HepG2 (cell line): ENCODE data around the gene CCND1. TPM values are rescaled to one million over a fixed set of nuclear protein-coding genes. Genes with fewer than 3 reads are reported as not detected.

Experiments
- ETV5 ChIP-seq: IDR thresholded peaks from 2 replicates; pipeline ENCODE4 v1.6.1; 2018; ENCODE audit warnings: missing biosample characterization, missing genetic modification reagents, inconsistent platforms, borderline replicate concordance
- FOXK2 ChIP-seq: fragments of 450-650 bp; IDR thresholded peaks from 2 replicates; pipeline ENCODE4 v1.6.1; 2016
- JDP2 ChIP-seq: sonication (generic); formaldehyde crosslinking; IDR thresholded peaks from 2 replicates; pipeline ENCODE4 v1.8.1; 2022; ENCODE audit warnings: missing genetic modification reagents, borderline replicate concordance
- KDM6A ChIP-seq: IDR thresholded peaks from 2 replicates; pipeline ENCODE4 v1.6.1; 2016; ENCODE audit warnings: low read depth
- KLF9 ChIP-seq: IDR thresholded peaks from 2 replicates; pipeline ENCODE4 v1.6.1; 2016; ENCODE audit warnings: low read depth
- MEF2D ChIP-seq: sonication (generic); formaldehyde crosslinking; IDR thresholded peaks from 2 replicates; pipeline ENCODE4 v1.5.1; 2020; ENCODE audit warnings: mild to moderate bottlenecking, missing genetic modification reagents
- MEIS1 ChIP-seq: sonication (generic); formaldehyde crosslinking; IDR thresholded peaks from 2 replicates; pipeline ENCODE4 v1.9.0; 2021; ENCODE audit warnings: mild to moderate bottlenecking, missing genetic modification reagents, moderate library complexity, borderline replicate concordance
- MLLT10 ChIP-seq: sonication (generic); formaldehyde crosslinking; IDR thresholded peaks from 2 replicates; pipeline ENCODE4 v1.4.0; 2020; ENCODE audit warnings: missing genetic modification reagents
- MNT ChIP-seq: fragments of 450-650 bp; IDR thresholded peaks from 2 replicates; pipeline ENCODE4 v1.6.1; 2016
- NR2C2 ChIP-seq: sonication (generic); formaldehyde crosslinking; IDR thresholded peaks from 2 replicates; pipeline ENCODE4 v1.4.0; 2020; ENCODE audit warnings: missing genetic modification reagents, mild to moderate bottlenecking, moderate library complexity, borderline replicate concordance
- NR3C1 ChIP-seq: sonication (generic); formaldehyde crosslinking; IDR thresholded peaks from 2 replicates; pipeline ENCODE4 v1.4.0; 2020; ENCODE audit warnings: missing genetic modification reagents
- RELA ChIP-seq: sonication (generic); formaldehyde crosslinking; IDR thresholded peaks from 2 replicates; pipeline ENCODE4 v1.4.0; 2020; ENCODE audit warnings: missing genetic modification reagents
- RFX3 ChIP-seq: IDR thresholded peaks from 2 replicates; pipeline ENCODE4 v1.6.1; 2016; ENCODE audit warnings: missing biosample characterization, missing genetic modification reagents
- SP1 ChIP-seq, 2 experiments: fragments of 450-650 bp in 1 of 2; sonication (generic) in 1 of 2; formaldehyde crosslinking in 1 of 2; IDR thresholded peaks; 2 replicates each; pipeline versions ENCODE4 v1.4.0 to v1.6.1; 2016 to 2020; ENCODE audit warnings: missing genetic modification reagents in 1 of 2
- SPEN ChIP-seq: sonication (generic); formaldehyde crosslinking; IDR thresholded peaks from 2 replicates; pipeline ENCODE4 v1.5.1; 2020; ENCODE audit warnings: low read depth, mild to moderate bottlenecking, missing genetic modification reagents
- TCF7 ChIP-seq: sonication (generic); IDR thresholded peaks from 2 replicates; pipeline ENCODE4 v1.6.1; 2016; ENCODE audit warnings: antibody characterized with exemption, low read depth
- ZNF33B ChIP-seq: sonication (generic); formaldehyde crosslinking; IDR thresholded peaks from 2 replicates; pipeline ENCODE4 v1.5.1; 2020; ENCODE audit warnings: mild to moderate bottlenecking, missing genetic modification reagents
- ZNF788 ChIP-seq: sonication (generic); formaldehyde crosslinking; IDR thresholded peaks from 2 replicates; pipeline ENCODE4 v1.5.0; 2020; ENCODE audit warnings: mild to moderate bottlenecking, missing genetic modification reagents, borderline replicate concordance
- polyA plus RNA-seq, 8 experiments: library from polyadenylated mRNA; depleted of rRNA in 3 of 8; stranded (reverse) in 7 of 8; unstranded in 1 of 8; fragments of >200 nt; fragmentation: Illumina TruSeq in 4 of 8; extraction: Trizol in 4 of 8; gene quantifications; 2 replicates each; pipeline versions ENCODE4 v1.2.1 to v1.2.3, GENCODE V29; 2011 to 2016; ENCODE audit warnings: low read depth in 4 of 8, missing spikeins in 1 of 8, mixed read lengths in 1 of 8; ENCODE audit not compliant: insufficient read depth in 1 of 8
- total RNA-seq, 5 experiments: library from RNA; depleted of rRNA; stranded (reverse); fragments of >200 nt; fragmentation: Illumina TruSeq; extraction: Trizol; gene quantifications; 2 replicates each; pipeline ENCODE4 v1.2.3, GENCODE V29; 2016; ENCODE audit warnings: low read depth in 1 of 5
- TF ChIP-seq, protein P1 (sequence below): sonication (generic); formaldehyde crosslinking; IDR thresholded peaks from 2 replicates; pipeline ENCODE4 v1.4.0; 2020; ENCODE audit warnings: missing genetic modification reagents
- TF ChIP-seq, protein P2 (sequence below): IDR thresholded peaks from 2 replicates; pipeline ENCODE4 v1.6.1; 2012; ENCODE audit warnings: low read depth, low read length, improper control_type of control experiment
- TF ChIP-seq, protein P3 (sequence below): sonication (generic); formaldehyde crosslinking; IDR thresholded peaks from 2 replicates; pipeline ENCODE4 v1.4.0; 2020; ENCODE audit warnings: mild to moderate bottlenecking, missing genetic modification reagents
- TF ChIP-seq, protein P4 (sequence below): sonication (generic); formaldehyde crosslinking; IDR thresholded peaks from 2 replicates; pipeline ENCODE4 v1.5.0; 2020; ENCODE audit warnings: mild to moderate bottlenecking, missing genetic modification reagents

Gene CCND1
- total and polyA plus RNA-seq, 2 of the 13 experiments (the other 11 are each of a cell fraction or from before 2014, with no cell fraction given): 107 to 136 TPM

- TF ChIP-seq, protein P1, sequence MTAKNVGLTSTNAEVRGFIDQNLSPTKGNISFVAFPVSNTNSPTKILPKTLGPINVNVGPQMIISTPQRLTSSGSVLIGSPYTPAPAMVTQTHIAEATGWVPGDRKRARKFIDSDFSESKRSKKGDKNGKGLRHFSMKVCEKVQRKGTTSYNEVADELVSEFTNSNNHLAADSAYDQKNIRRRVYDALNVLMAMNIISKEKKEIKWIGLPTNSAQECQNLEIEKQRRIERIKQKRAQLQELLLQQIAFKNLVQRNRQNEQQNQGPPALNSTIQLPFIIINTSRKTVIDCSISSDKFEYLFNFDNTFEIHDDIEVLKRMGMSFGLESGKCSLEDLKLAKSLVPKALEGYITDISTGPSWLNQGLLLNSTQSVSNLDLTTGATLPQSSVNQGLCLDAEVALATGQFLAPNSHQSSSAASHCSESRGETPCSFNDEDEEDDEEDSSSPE (CRISPR knock-in tag): no peak
- TF ChIP-seq ZNF33B (CRISPR knock-in tag): no peak
- no peak for TF ChIP-seq TCF7
- TF ChIP-seq SPEN (CRISPR knock-in tag): no peak
- TF ChIP-seq KDM6A (CRISPR knock-in tag): no peak
- no peak for TF ChIP-seq FOXK2
- TF ChIP-seq RFX3 (CRISPR knock-in tag): no peak
- TF ChIP-seq, protein P2, sequence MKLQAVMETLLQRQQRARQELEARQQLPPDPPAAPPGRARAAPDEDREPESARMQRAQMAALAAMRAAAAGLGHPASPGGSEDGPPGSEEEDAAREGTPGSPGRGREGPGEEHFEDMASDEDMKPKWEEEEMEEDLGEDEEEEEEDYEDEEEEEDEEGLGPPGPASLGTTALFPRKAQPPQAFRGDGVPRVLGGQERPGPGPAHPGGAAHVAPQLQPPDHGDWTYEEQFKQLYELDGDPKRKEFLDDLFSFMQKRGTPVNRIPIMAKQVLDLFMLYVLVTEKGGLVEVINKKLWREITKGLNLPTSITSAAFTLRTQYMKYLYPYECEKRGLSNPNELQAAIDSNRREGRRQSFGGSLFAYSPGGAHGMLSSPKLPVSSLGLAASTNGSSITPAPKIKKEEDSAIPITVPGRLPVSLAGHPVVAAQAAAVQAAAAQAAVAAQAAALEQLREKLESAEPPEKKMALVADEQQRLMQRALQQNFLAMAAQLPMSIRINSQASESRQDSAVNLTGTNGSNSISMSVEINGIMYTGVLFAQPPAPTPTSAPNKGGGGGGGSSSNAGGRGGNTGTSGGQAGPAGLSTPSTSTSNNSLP: no peak
- TF ChIP-seq, protein P3, sequence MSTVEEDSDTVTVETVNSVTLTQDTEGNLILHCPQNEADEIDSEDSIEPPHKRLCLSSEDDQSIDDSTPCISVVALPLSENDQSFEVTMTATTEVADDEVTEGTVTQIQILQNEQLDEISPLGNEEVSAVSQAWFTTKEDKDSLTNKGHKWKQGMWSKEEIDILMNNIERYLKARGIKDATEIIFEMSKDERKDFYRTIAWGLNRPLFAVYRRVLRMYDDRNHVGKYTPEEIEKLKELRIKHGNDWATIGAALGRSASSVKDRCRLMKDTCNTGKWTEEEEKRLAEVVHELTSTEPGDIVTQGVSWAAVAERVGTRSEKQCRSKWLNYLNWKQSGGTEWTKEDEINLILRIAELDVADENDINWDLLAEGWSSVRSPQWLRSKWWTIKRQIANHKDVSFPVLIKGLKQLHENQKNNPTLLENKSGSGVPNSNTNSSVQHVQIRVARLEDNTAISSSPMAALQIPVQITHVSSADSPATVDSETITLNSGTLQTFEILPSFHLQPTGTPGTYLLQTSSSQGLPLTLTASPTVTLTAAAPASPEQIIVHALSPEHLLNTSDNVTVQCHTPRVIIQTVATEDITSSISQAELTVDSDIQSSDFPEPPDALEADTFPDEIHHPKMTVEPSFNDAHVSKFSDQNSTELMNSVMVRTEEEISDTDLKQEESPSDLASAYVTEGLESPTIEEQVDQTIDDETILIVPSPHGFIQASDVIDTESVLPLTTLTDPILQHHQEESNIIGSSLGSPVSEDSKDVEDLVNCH (CRISPR knock-in tag): no peak
- TF ChIP-seq JDP2 (CRISPR knock-in tag): no peak
- TF ChIP-seq, protein P4, sequence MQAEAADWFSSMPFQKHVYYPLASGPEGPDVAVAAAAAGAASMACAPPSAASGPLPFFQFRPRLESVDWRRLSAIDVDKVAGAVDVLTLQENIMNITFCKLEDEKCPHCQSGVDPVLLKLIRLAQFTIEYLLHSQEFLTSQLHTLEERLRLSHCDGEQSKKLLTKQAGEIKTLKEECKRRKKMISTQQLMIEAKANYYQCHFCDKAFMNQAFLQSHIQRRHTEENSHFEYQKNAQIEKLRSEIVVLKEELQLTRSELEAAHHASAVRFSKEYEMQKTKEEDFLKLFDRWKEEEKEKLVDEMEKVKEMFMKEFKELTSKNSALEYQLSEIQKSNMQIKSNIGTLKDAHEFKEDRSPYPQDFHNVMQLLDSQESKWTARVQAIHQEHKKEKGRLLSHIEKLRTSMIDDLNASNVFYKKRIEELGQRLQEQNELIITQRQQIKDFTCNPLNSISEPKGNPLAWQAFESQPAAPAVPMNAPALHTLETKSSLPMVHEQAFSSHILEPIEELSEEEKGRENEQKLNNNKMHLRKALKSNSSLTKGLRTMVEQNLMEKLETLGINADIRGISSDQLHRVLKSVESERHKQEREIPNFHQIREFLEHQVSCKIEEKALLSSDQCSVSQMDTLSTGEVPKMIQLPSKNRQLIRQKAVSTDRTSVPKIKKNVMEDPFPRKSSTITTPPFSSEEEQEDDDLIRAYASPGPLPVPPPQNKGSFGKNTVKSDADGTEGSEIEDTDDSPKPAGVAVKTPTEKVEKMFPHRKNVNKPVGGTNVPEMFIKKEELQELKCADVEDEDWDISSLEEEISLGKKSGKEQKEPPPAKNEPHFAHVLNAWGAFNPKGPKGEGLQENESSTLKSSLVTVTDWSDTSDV (CRISPR knock-in tag): no peak
- TF ChIP-seq RELA (CRISPR knock-in tag): no peak
- no peak for TF ChIP-seq KLF9 (CRISPR knock-in tag)
- no peak for TF ChIP-seq NR2C2 (CRISPR knock-in tag)
- no peak for TF ChIP-seq MEF2D
- TF ChIP-seq SP1 (IDR thresholded peaks at IDR 0.05): no peak
- TF ChIP-seq SP1 (CRISPR knock-in tag; IDR thresholded peaks at IDR 0.05): no peak
- no peak for TF ChIP-seq NR3C1
- no peak for TF ChIP-seq MLLT10
- TF ChIP-seq MNT: no peak
- TF ChIP-seq ZNF788 (CRISPR knock-in tag): peak; percentile 50; the same call in 1 of the 2 replicates
- TF ChIP-seq MEIS1 (CRISPR knock-in tag): no peak
- TF ChIP-seq ETV5 (CRISPR knock-in tag): no peak
Observed at GRCh38 chr11:69683764-69684333, 42.9 kb downstream of the CCND1 start (continued).
